Smooth muscle cell (in vitro differentiated cells): ENCODE measurements around the gene ASIC3. TPM values are rescaled to one million over a fixed set of nuclear protein-coding genes. Genes with fewer than 3 reads are reported as not detected.
A peak's percentile ranks its signal among the peaks of the same experiment; 100 is the strongest.

Source experiments
- DNase-seq: peaks from one replicate; lab custom pipeline; 2025; ENCODE audit not compliant: unreplicated experiment; lab: John Stamatoyannopoulos, UW
- H2AFZ ChIP-seq: fragments of 200-600 bp; sonication (generic); 2 replicates; pipeline ENCODE4 v1.6.0; 2016; ENCODE audit warnings: antibody characterized with exemption, low read depth, mild to moderate bottlenecking
- H3F3A ChIP-seq: fragments of 200-600 bp; sonication (generic); 2 replicates; pipeline ENCODE4 v1.6.0; 2017; ENCODE audit warnings: antibody characterized with exemption, low read depth
- H3K27ac ChIP-seq: fragments of 200-600 bp; sonication (generic); 2 replicates; pipeline ENCODE4 v1.5.1; 2016; ENCODE audit warnings: low read depth, mild to moderate bottlenecking
- H3K27me3 ChIP-seq: fragments of 200-600 bp; sonication (generic); 2 replicates; pipeline ENCODE4 v1.6.1; 2016; ENCODE audit warnings: low read depth, mild to moderate bottlenecking
- H3K36me3 ChIP-seq: fragments of 200-600 bp; sonication (generic); 2 replicates; pipeline ENCODE4 v1.5.1; 2016; ENCODE audit warnings: low read depth
- H3K4me1 ChIP-seq: fragments of 200-600 bp; sonication (generic); 2 replicates; pipeline ENCODE4 v1.5.1; 2016; ENCODE audit warnings: low read depth
- H3K4me2 ChIP-seq: fragments of 200-600 bp; sonication (generic); 2 replicates; pipeline ENCODE4 v1.6.0; 2016; ENCODE audit warnings: mild to moderate bottlenecking
- H3K4me3 ChIP-seq: fragments of 200-600 bp; sonication (generic); 2 replicates; pipeline ENCODE4 v1.5.1; 2016; ENCODE audit warnings: mild to moderate bottlenecking
- H3K79me2 ChIP-seq: fragments of 200-600 bp; sonication (generic); 2 replicates; pipeline ENCODE4 v1.6.0; 2016; ENCODE audit warnings: low read depth, mild to moderate bottlenecking
- H3K9ac ChIP-seq: fragments of 200-600 bp; sonication (generic); 2 replicates; pipeline ENCODE4 v1.6.0; 2016; ENCODE audit warnings: low read depth
- H3K9me3 ChIP-seq: fragments of 200-600 bp; sonication (generic); replicated peaks from 2 replicates; pipeline ENCODE4 v1.5.1; 2016; ENCODE audit warnings: low read depth
- H4K20me1 ChIP-seq: fragments of 200-600 bp; sonication (generic); 2 replicates; pipeline ENCODE4 v1.6.0; 2016; ENCODE audit warnings: low read depth
- WGBS: methylation state at CpG from one replicate; pipeline ENCODE4 v1.1.7; 2016; ENCODE audit warnings: low lambda C conversion rate; 5-methylcytosine and 5-hydroxymethylcytosine counted together
- polyA plus RNA-seq: library from polyadenylated mRNA; unstranded; fragments of >200 nt; fragmentation: Nextera tagmentation; extraction: Ambion mirVana; gene quantifications from 2 replicates; pipeline ENCODE4 v1.2.1, GENCODE V29; 2016
- total RNA-seq: library from RNA; depleted of rRNA; stranded (reverse); fragments of >200 nt; gene quantifications from 2 replicates; pipeline ENCODE4 v1.2.3, GENCODE V29; 2014
- TF ChIP-seq, protein P1 (sequence below): fragments of 200-600 bp; sonication (generic); IDR thresholded peaks from 2 replicates; pipeline ENCODE4 v1.5.1; 2017; ENCODE audit warnings: borderline replicate concordance, mild to moderate bottlenecking, antibody characterized with exemption; ENCODE audit not compliant: insufficient read depth, poor library complexity, severe bottlenecking

The ASIC3 gene
- total and polyA plus RNA-seq, 2 experiments from 2014 or later, result 2.0 to 2.3 TPM

DNA sequence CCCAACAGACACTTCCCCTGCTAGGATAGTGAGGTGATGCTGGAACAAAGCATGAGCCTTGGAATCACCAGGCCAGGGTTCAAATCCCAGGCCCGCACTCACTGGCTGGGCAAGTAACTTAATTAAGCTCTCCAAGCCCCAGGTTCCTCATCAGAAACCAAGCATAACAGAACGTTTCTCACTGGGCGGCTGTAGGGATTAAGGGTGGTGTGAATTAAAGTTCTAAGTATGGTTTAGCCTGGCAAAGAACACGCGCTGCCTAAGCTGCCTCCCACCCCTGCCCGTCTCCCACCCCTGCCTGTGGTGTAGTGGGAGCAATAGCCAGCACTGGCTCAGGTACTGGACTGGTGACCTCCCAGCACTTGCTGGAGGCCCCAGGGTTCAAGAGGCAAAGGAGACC lies 16.7 kb downstream of the ASIC3 start:
- peaks cover 25% of the 10 kb centered on the region for H3K4me1 ChIP-seq
- no peak overlapping the region for H3K9ac ChIP-seq
- no peak overlapping the region for H2AFZ ChIP-seq
- no peaks in the 10 kb centered on the region for H3K36me3 ChIP-seq
- H3K79me2 ChIP-seq, result peaks cover 19% of the 10 kb centered on the region
- TF ChIP-seq, protein P1, sequence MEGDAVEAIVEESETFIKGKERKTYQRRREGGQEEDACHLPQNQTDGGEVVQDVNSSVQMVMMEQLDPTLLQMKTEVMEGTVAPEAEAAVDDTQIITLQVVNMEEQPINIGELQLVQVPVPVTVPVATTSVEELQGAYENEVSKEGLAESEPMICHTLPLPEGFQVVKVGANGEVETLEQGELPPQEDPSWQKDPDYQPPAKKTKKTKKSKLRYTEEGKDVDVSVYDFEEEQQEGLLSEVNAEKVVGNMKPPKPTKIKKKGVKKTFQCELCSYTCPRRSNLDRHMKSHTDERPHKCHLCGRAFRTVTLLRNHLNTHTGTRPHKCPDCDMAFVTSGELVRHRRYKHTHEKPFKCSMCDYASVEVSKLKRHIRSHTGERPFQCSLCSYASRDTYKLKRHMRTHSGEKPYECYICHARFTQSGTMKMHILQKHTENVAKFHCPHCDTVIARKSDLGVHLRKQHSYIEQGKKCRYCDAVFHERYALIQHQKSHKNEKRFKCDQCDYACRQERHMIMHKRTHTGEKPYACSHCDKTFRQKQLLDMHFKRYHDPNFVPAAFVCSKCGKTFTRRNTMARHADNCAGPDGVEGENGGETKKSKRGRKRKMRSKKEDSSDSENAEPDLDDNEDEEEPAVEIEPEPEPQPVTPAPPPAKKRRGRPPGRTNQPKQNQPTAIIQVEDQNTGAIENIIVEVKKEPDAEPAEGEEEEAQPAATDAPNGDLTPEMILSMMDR, result no peak
- DNase-seq, result no peak
- H3F3A ChIP-seq, result peaks cover 10% of the 10 kb centered on the region
- no peak overlapping the region for H3K4me2 ChIP-seq
- H3K9me3 ChIP-seq, result no peaks in the 10 kb centered on the region
- no peak overlapping the region for H3K27ac ChIP-seq
- peaks cover 92% of the 10 kb centered on the region for H4K20me1 ChIP-seq
- no peaks in the 10 kb centered on the region for H3K27me3 ChIP-seq
- WGBS, result over 99% methylated on average over 5 of the region's 6 CpGs
- H3K4me3 ChIP-seq, result no peak overlapping the region

DNA sequence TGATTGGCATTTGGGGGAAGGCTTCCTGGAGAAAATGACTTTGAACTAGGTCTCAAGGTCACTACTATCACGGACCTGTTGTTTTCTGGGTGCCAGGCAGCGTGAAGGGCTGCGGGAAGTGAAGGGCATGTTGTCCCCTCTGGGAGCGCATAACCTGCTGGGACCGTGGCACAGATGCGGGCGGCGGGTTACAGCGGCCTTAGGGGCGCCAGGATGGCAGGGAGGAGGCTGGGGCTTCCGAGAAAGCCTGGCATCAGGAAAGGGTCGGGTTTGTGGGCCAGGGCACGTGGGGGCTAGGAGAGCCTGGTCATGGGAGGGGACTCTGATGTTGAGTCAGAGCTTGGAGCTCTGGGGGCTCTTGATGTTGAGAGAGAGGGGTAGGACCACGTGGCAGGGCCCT lies 17.2 kb downstream of the ASIC3 start:
- H3K27me3 ChIP-seq, result no peaks in the 10 kb centered on the region
- peaks cover 90% of the 10 kb centered on the region for H4K20me1 ChIP-seq

GRCh38 chr7:151066273-151066974 lies 18.1 kb downstream of the ASIC3 start:
- Histone ChIP-seq H3K27me3 (no peaks in the 10 kb centered on the region), H3K36me3 (no peaks in the 10 kb centered on the region), H3K4me1 (peaks cover 14% of the 10 kb centered on the region), H3K4me2 (no peak overlapping the region), H3K79me2 (peaks cover 8% of the 10 kb centered on the region), H3F3A (peaks cover 9% of the 10 kb centered on the region), H3K27ac (no peak overlapping the region), H3K4me3 (no peak overlapping the region), H3K9me3 (no peaks in the 10 kb centered on the region), H4K20me1 (peaks cover 81% of the 10 kb centered on the region), H2AFZ (no peak overlapping the region), H3K9ac (no peak overlapping the region)
- 95% methylated on average over 26 of the region's 39 CpGs for WGBS
- TF ChIP-seq, protein P1, result no peak
- no peak for DNase-seq

More for the DNA sequence above, 17.2 kb downstream of the ASIC3 start:
- Histone ChIP-seq H3K4me3 (no peak overlapping the region), H3K4me2 (no peak overlapping the region), H3K79me2 (peaks cover 14% of the 10 kb centered on the region), H3K4me1 (peaks cover 23% of the 10 kb centered on the region), H3F3A (peaks cover 10% of the 10 kb centered on the region), H3K9me3 (no peaks in the 10 kb centered on the region), H3K36me3 (no peaks in the 10 kb centered on the region), H3K9ac (no peak overlapping the region), H2AFZ (no peak overlapping the region), H3K27ac (no peak overlapping the region)
- TF ChIP-seq, protein P1, result no peak
- WGBS, result 93% methylated on average over 14 of the region's 14 CpGs
- no peak for DNase-seq

DNA sequence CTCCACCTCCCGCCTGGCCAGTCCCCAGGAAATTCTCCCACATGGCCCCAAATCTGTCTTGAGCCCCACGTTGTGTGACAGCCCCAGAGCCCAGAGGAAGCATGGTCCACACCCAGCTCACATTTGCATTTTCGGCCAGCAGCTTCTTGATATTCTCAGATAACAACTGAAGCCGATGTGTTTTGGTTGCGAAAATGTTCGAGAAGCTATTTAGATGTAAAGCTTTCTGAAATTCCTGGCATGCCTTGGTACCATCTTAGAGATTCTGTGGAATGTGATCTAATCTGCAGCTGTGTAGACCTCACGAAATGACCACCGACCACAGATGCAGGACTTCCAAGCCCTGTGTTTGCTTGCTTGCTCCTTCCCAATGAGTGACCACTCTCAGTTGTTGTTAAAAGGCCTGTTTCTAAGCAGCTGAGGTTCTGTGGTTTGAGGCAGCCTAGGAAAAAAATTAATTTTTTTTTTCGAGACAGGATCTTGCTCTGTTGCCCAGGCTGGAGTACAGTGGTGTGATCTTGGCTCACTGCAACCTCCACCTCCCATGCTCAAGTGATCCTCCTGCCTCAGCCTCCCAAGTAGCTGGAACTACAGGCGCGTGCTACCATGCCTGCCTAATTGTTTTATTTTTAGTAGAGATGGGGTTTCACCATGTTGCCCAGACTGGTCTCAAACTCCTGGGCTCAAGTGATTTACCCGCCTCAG lies 19.9 kb downstream of the ASIC3 start:
- H3K4me3 ChIP-seq, result no peak overlapping the region
- no peak overlapping the region for H3K9ac ChIP-seq

More for the DNA sequence above, 19.9 kb downstream of the ASIC3 start:
- Histone ChIP-seq H3K4me1 (no peaks in the 10 kb centered on the region), H3K27me3 (no peaks in the 10 kb centered on the region), H3K27ac (peak overlapping the region; percentile 19), H4K20me1 (peaks cover 64% of the 10 kb centered on the region), H2AFZ (no peak overlapping the region), H3F3A (no peaks in the 10 kb centered on the region), H3K4me2 (no peak overlapping the region), H3K9me3 (no peaks in the 10 kb centered on the region), H3K79me2 (peaks cover 8% of the 10 kb centered on the region), H3K36me3 (no peaks in the 10 kb centered on the region)
- no peak for DNase-seq
- TF ChIP-seq, protein P1, result no peak
- 53% methylated on average over 11 of the region's 12 CpGs for WGBS
